ENCODE data around the gene KLK5.
"Not testable (repeated sequence)": the region's sequence is repeated elsewhere in the genome, so short reads cannot be mapped to it uniquely, and the experiment has no call there.

Gene KLK5

DNA sequence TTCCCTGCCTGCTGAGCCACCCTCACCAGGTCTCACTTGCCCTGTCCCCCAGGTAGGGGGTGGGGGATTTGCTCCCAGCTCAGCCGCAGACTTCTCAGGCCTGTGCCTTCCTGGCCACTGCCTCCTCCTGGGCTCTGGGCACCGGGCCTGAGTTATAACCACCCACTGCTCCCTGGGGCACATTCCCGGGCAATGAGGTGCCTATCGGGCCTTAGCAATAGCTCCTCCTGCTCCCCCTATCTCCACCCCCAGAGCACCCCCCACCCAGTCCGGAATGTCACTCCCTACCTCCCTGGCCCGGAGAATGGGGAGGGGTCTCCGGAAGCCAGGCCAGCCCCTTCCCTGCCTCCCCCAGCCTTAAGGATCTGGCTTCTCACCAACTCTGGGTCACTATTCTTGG, at the start of gene KLK5:
Gene KLK5, minus strand, starts transcription at position 129 of the 400 bp plus-strand sequence. CDS start 381 bp downstream, outside the sequence.
- H3K4me3 Mint-ChIP-seq: no peak within 1 kb of the TSS
- no peaks in the 10 kb centered on the region for H3K9me3 Mint-ChIP-seq
- H3K27me3 Mint-ChIP-seq: peaks cover 67% of the 10 kb centered on the region
- DNase-seq (ENCODE audit: low spot score in 2 of 2) (no peak), ATAC-seq (replicated peaks; ENCODE audit: extremely low read depth, poor library complexity, severe bottlenecking) (no peak)
- no peaks in the 10 kb centered on the region for H3K36me3 Mint-ChIP-seq (ENCODE audit: insufficient read depth)
- H3K4me1 Mint-ChIP-seq: no peaks in the 10 kb centered on the region
- no peak within 1 kb of the TSS for H3K27ac Mint-ChIP-seq (ENCODE audit: low read depth)

DNA sequence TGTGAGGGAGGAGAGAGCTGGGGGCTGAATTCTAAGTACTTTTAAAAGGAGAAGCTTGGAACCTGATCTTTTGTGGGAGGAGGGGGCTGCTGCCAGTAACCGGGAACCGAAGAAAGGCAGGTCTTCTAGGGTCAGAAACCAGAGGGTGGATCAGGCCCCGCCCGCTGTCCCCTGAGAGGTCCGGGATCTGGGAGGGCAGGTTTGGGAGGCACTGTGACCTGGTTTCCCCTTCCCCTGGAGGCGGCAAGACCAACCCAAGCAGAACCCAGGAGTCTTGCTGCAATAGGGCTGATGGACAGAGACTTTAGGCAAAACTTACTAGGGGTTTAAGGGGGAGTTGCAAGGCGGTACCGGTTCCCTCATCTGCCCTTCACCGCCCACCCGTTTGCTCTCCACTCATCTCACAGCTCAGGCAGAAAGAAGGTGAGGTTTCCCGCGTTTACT, 49.3 kb upstream of the KLK5 start:
- peaks cover 88% of the 10 kb centered on the region for H3K27me3 Mint-ChIP-seq
- no peak for DNase-seq (ENCODE audit: low spot score in 2 of 2)
- no peak for ATAC-seq (replicated peaks; ENCODE audit: extremely low read depth, poor library complexity, severe bottlenecking)
- peaks cover 2% of the 10 kb centered on the region for H3K36me3 Mint-ChIP-seq (ENCODE audit: insufficient read depth)
- no peak overlapping the region for H3K4me3 Mint-ChIP-seq
- no peaks in the 10 kb centered on the region for H3K4me1 Mint-ChIP-seq
- H3K27ac Mint-ChIP-seq (ENCODE audit: low read depth): no peak overlapping the region
- no peaks in the 10 kb centered on the region for H3K9me3 Mint-ChIP-seq

GRCh38 chr19:51001515-51001914, 48.7 kb upstream of the KLK5 start, which contains the start of gene KLK8:
KLK8 (minus strand) TSS chr19:51001604; CDS start chr19:51001167, 437 bp downstream.
- Mint-ChIP-seq H3K27me3 (peaks cover 85% of the 10 kb centered on the region), H3K36me3 (ENCODE audit: insufficient read depth) (peaks cover 2% of the 10 kb centered on the region), H3K4me3 (no peak within 1 kb of the TSS), H3K9me3 (no peaks in the 10 kb centered on the region), H3K4me1 (no peaks in the 10 kb centered on the region), H3K27ac (ENCODE audit: low read depth) (no peak within 1 kb of the TSS)
- DNase-seq (ENCODE audit: low spot score in 2 of 2) (no peak), ATAC-seq (replicated peaks; ENCODE audit: extremely low read depth, poor library complexity, severe bottlenecking) (no peak)

- Mint-ChIP-seq H3K9me3 (no peaks in the 10 kb centered on the region), H3K4me1 (no peaks in the 10 kb centered on the region), H3K27me3 (peaks cover 80% of the 10 kb centered on the region), H3K27ac (ENCODE audit: low read depth) (no peak overlapping the region), H3K36me3 (ENCODE audit: insufficient read depth) (peaks cover 2% of the 10 kb centered on the region), H3K4me3 (no peak overlapping the region)
- ATAC-seq (replicated peaks; ENCODE audit: extremely low read depth, poor library complexity, severe bottlenecking) (no peak), DNase-seq (ENCODE audit: low spot score in 2 of 2) (no peak)
These were observed 48.1 kb upstream of the KLK5 start for GRCh38 chr19:51000981-51001380.

DNA sequence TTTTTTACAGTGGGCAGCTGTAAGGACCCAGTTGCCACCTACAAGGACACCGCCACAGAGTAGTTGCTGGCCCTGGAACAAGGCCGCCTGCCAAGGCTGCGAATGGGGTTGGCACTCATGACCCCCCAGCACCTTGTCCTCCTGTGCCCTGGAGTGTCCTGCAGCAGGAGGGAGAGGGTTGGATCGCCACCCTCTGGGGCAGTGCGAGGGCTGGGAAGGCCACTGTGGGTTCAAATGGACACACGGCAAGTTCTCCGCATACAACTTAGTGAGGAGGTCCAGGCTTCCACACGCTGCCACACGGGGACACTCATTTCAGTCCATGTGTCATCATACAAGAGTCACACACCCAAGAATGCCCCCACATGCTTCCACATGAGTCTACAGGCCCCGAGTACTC, 47.6 kb upstream of the KLK5 start:
- no peak for DNase-seq (ENCODE audit: low spot score in 2 of 2)
- no peak for ATAC-seq (replicated peaks; ENCODE audit: extremely low read depth, poor library complexity, severe bottlenecking)
- no peaks in the 10 kb centered on the region for H3K4me1 Mint-ChIP-seq
- H3K36me3 Mint-ChIP-seq (ENCODE audit: insufficient read depth): peaks cover 2% of the 10 kb centered on the region
- no peak overlapping the region for H3K27ac Mint-ChIP-seq (ENCODE audit: low read depth)
- no peak overlapping the region for H3K4me3 Mint-ChIP-seq
- peaks cover 77% of the 10 kb centered on the region for H3K27me3 Mint-ChIP-seq
- H3K9me3 Mint-ChIP-seq: no peaks in the 10 kb centered on the region

- H3K27ac Mint-ChIP-seq (ENCODE audit: low read depth): no peak overlapping the region
- H3K27me3 Mint-ChIP-seq: peaks cover 69% of the 10 kb centered on the region
- H3K4me3 Mint-ChIP-seq: no peak overlapping the region
- no peaks in the 10 kb centered on the region for H3K4me1 Mint-ChIP-seq
- no peaks in the 10 kb centered on the region for H3K9me3 Mint-ChIP-seq
- ATAC-seq (replicated peaks; ENCODE audit: extremely low read depth, poor library complexity, severe bottlenecking) (no peak), DNase-seq (ENCODE audit: low spot score in 2 of 2) (no peak)
- H3K36me3 Mint-ChIP-seq (ENCODE audit: insufficient read depth): peaks cover 2% of the 10 kb centered on the region
These were observed 45.8 kb upstream of the KLK5 start for GRCh38 chr19:50998686-50999085.

DNA sequence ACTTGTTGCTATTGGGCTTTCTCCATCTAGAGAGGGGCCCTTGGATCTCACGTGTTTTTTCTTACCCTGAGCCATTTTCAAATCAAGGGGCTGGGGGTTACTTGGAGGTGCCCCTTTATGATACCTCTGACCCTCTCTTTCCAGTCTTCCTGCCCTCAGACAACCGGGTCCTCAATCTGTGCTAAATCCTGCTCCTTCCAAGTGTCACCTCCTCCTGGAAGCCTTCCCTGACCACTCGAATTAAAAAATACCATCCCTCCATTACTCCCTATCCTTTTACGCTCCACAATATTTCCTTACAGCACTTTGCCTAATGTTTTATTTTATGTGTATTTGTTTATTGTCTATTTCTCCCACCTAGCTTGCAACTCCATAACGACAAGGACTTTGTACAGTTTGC, 45.2 kb upstream of the KLK5 start:
- Mint-ChIP-seq H3K27ac (ENCODE audit: low read depth) (no peak overlapping the region), H3K9me3 (no peaks in the 10 kb centered on the region), H3K4me1 (no peaks in the 10 kb centered on the region), H3K36me3 (ENCODE audit: insufficient read depth) (peaks cover 2% of the 10 kb centered on the region), H3K4me3 (no peak overlapping the region), H3K27me3 (peaks cover 63% of the 10 kb centered on the region)
- DNase-seq (ENCODE audit: low spot score in 2 of 2) (no peak), ATAC-seq (replicated peaks; ENCODE audit: extremely low read depth, poor library complexity, severe bottlenecking) (no peak)

GRCh38 chr19:50994129-50994528, 41.3 kb upstream of the KLK5 start:
- Mint-ChIP-seq H3K27me3 (peaks cover 56% of the 10 kb centered on the region), H3K4me1 (no peaks in the 10 kb centered on the region), H3K36me3 (ENCODE audit: insufficient read depth) (peaks cover 2% of the 10 kb centered on the region), H3K4me3 (no peak overlapping the region), H3K27ac (ENCODE audit: low read depth) (no peak overlapping the region), H3K9me3 (no peaks in the 10 kb centered on the region)
- ATAC-seq (replicated peaks; ENCODE audit: extremely low read depth, poor library complexity, severe bottlenecking) (no peak), DNase-seq (ENCODE audit: low spot score in 2 of 2) (no peak)

- no peak for DNase-seq (ENCODE audit: low spot score in 2 of 2)
- H3K36me3 Mint-ChIP-seq (ENCODE audit: insufficient read depth): no peaks in the 10 kb centered on the region
- peaks cover 56% of the 10 kb centered on the region for H3K27me3 Mint-ChIP-seq
- H3K4me3 Mint-ChIP-seq: no peak overlapping the region
- no peaks in the 10 kb centered on the region for H3K9me3 Mint-ChIP-seq
- H3K4me1 Mint-ChIP-seq: no peaks in the 10 kb centered on the region
- no peak overlapping the region for H3K27ac Mint-ChIP-seq (ENCODE audit: low read depth)
- no peak for ATAC-seq (replicated peaks; ENCODE audit: extremely low read depth, poor library complexity, severe bottlenecking)
These were observed 39.8 kb upstream of the KLK5 start for GRCh38 chr19:50992666-50993035.

GRCh38 chr19:50984416-50984815, 31.6 kb upstream of the KLK5 start:
- not testable (repeated sequence) for ATAC-seq (replicated peaks; ENCODE audit: extremely low read depth, poor library complexity, severe bottlenecking); H3K27ac Mint-ChIP-seq (ENCODE audit: low read depth); H3K4me1 Mint-ChIP-seq; H3K4me3 Mint-ChIP-seq; DNase-seq (ENCODE audit: low spot score in 2 of 2); H3K9me3 Mint-ChIP-seq; H3K36me3 Mint-ChIP-seq (ENCODE audit: insufficient read depth)
- peaks cover 85% of the 10 kb centered on the region for H3K27me3 Mint-ChIP-seq

- no peaks in the 10 kb centered on the region for H3K9me3 Mint-ChIP-seq
- H3K4me3 Mint-ChIP-seq: no peak within 1 kb of the TSS
- peaks cover 85% of the 10 kb centered on the region for H3K27me3 Mint-ChIP-seq
- ATAC-seq (replicated peaks; ENCODE audit: extremely low read depth, poor library complexity, severe bottlenecking) (no peak), DNase-seq (ENCODE audit: low spot score in 2 of 2) (no peak)
- H3K4me1 Mint-ChIP-seq: no peaks in the 10 kb centered on the region
- H3K36me3 Mint-ChIP-seq (ENCODE audit: insufficient read depth): no peaks in the 10 kb centered on the region
- H3K27ac Mint-ChIP-seq (ENCODE audit: low read depth): no peak within 1 kb of the TSS
These were observed 30.9 kb upstream of the KLK5 start, which contains the start of gene KLK7 for GRCh38 chr19:50983625-50984292. KLK7 (minus strand) TSS chr19:50983917; CDS start chr19:50982399, 1,518 bp downstream.

DNA sequence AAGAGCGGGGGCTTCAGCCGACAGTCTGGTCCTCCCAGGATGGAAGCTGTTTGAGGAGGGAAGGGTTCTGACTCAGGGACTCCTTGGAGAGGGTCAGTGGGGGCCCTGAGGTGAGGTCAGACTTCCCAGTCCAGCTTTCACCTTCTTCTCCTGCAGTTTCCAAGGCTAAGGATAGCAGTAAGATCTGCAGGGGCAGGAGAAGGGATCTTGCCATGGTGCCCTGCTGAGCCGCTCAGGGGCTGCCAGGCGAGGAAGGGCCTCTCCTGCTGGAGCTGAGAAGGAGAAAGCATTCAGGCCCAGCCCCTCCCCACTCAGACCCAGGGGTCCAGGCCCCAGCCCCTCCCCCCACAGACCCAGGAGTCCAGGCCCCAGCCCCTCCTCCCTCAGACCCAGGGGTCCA, 29.3 kb upstream of the KLK5 start:
- H3K27me3 Mint-ChIP-seq: peaks cover 84% of the 10 kb centered on the region
- no peak for ATAC-seq (replicated peaks; ENCODE audit: extremely low read depth, poor library complexity, severe bottlenecking)
- no peak overlapping the region for H3K4me3 Mint-ChIP-seq
- H3K9me3 Mint-ChIP-seq: no peaks in the 10 kb centered on the region
- H3K27ac Mint-ChIP-seq (ENCODE audit: low read depth): no peak overlapping the region
- H3K36me3 Mint-ChIP-seq (ENCODE audit: insufficient read depth): no peaks in the 10 kb centered on the region
- DNase-seq (ENCODE audit: low spot score in 2 of 2): no peak
- H3K4me1 Mint-ChIP-seq: no peaks in the 10 kb centered on the region

DNA sequence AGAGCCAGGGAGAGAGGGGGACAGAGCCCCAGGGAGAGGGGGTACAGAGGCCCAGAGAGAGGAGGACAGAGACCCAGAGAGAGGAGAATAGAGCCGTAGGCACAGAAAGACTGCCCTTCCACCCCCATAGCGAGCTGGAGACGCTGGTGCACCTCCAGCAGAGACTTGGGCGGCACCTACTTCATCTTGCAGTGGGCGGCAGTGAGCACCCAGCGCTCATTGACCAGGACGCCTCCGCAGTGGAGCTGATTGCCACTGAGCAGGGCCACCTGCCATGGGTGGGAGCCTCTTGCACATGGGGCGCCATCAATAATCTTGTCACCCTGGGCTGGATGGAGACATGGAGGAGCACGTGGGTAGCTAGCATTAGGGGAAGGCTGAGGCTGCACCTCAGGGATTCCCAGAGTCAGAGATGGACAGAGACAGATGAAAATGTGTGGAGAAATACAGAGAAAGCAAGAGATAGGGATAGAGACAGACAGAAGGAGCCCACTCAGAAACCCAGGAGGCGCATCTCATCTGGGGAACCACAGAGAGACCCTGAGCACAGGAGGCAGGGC, 28.8 kb upstream of the KLK5 start:
- Mint-ChIP-seq H3K4me1 (no peaks in the 10 kb centered on the region), H3K36me3 (ENCODE audit: insufficient read depth) (no peaks in the 10 kb centered on the region), H3K27ac (ENCODE audit: low read depth) (no peak overlapping the region), H3K27me3 (peaks cover 81% of the 10 kb centered on the region), H3K9me3 (no peaks in the 10 kb centered on the region), H3K4me3 (no peak overlapping the region)
- DNase-seq (ENCODE audit: low spot score in 2 of 2): no peak
- no peak for ATAC-seq (replicated peaks; ENCODE audit: extremely low read depth, poor library complexity, severe bottlenecking)

Data from central memory CD8-positive, alpha-beta T cell (primary cell).